NOMO-1 treated with dmso at 0.1 percent for 144 hours (cell line): ENCODE data around the gene NKAIN2.

Experiments
- DNase-seq: peaks from one replicate; lab custom pipeline; 2025; ENCODE audit not compliant: unreplicated experiment; lab: John Stamatoyannopoulos, UW

The NKAIN2 gene

DNA sequence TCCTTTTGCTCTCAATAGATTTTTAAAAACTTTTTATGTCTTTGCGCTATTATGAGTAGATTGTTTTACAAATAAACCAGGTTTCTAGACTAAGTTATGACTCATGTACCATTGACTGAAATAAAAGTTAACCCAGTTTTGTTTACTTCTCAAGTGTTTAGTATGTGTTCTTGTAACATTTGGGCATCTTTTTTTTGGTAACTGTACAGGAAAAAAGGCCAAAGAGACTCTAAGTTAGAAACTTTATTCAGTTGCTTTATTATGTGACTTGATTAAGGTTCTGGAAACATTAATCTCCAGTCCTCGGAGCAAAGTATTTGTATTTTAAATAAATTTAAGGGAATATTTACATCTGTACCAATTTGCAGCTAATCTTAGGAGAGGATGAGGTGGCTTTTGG lies 2.9 kb downstream of the NKAIN2 start:
- DNase-seq, result no peak

DNA sequence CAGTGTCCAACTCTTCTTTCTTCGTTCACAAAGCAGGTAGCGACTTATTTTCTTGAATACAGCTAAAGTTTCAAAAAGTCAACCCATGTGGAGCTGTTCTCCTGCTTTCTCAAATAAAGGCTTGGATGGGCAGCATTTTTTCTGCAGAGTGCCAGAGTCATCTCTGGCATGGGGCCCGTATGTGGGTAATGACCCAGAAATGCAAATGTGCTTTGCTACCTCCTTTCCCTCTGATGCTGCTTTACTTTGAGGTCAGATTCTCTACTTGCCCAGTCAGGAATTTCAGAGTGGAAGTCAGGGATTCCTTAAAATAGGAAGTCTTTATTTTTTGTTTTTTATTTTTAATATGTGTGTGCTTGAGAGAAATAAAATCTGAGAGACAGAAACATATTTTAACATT lies 4.9 kb downstream of the NKAIN2 start:
- no peak for DNase-seq

DNA sequence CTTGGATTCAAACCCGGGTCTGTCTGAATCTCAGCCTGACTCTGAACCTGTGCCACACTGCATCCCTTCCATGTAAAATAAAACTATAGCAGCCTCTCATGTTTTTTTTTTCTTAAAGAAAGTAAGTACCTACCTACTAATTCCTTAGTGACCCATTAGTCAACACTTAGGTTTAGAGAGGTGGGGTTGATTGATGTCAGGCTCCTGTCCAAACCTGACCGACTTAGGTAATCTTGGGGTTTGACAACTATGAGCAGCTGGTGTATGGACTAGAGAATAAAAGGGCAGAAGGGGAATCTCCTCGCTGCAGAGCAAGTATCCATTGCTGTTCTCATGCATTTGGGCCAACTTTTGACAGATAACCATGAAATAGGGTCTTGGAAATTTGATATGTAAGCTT lies 6.5 kb downstream of the NKAIN2 start:
- DNase-seq, result peak; percentile 39

DNA sequence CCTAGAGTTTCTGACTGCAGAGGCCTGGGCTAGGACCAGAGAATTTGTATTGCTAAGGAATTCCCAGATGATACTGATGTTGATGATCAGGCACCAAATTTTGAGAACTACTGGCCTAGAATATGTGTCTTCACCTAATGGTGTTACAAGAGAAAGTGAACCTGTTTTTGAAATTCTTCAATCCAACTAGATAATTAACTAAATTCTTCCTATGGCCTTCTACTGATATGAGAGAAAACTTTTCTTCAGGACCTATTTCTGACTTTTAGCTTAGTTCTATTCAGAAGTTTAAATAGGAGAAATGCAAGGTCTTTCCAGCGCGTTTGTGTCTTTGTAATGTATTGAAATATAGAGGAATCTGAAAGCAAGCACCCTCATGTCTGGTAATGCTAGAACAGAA lies 7.3 kb downstream of the NKAIN2 start:
- no peak for DNase-seq

DNA sequence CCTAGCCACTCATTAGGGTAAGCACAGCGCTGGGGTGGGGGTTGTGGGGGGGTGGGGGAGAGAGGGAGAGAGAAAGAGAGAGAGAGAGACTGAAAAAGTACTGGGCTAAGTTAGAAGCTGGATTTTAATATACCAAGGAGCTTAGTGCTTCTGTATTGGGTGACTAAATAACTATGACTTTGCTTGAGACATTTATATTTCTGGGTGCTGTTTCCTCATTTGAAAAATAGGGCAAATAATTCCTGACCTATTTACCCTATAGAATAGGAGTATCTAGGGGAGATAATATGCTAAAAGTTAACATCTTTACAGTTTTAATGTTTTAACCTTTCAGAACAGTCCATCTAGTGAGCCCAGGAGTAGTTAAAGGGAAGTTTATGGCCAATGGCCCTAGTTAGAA lies 7.7 kb downstream of the NKAIN2 start:
- no peak for DNase-seq

DNA sequence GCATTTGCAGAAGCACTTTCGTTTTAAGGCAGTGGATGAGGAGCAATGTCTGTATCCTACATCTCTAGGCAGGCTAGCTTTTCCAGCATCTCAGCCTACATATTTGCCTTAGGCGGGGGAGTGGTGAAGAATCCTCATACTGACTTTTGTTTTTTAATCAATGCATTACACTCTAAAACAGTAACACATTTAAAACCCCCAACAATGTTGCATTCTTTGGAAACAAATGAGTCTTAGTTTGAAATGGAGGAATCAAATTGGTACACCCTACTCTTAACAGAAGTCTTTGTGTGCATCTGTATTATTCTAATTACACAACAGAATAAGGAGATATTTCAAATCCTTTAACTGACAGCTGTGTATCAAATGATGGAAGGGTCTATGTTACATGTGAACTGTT lies 9.0 kb downstream of the NKAIN2 start:
- no peak for DNase-seq

DNA sequence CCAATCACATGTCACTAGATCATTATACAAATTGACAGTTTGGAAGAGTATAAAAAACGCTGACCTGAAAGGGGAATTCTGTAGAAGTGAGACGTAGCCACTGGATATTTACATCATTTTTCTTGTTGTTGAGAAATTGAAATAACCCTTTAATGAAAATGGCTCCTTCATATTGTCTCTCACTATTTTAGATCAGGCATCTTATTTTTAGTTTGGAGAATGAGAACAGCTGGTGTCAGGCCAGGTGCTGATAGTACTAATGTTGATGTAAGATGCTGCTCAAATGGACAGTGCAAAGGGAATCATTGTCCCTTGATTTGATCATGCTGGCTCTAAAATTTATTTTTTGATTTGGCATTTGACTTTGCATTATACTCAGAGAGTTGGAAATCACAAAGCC lies 17.4 kb downstream of the NKAIN2 start:
- no peak for DNase-seq

DNA sequence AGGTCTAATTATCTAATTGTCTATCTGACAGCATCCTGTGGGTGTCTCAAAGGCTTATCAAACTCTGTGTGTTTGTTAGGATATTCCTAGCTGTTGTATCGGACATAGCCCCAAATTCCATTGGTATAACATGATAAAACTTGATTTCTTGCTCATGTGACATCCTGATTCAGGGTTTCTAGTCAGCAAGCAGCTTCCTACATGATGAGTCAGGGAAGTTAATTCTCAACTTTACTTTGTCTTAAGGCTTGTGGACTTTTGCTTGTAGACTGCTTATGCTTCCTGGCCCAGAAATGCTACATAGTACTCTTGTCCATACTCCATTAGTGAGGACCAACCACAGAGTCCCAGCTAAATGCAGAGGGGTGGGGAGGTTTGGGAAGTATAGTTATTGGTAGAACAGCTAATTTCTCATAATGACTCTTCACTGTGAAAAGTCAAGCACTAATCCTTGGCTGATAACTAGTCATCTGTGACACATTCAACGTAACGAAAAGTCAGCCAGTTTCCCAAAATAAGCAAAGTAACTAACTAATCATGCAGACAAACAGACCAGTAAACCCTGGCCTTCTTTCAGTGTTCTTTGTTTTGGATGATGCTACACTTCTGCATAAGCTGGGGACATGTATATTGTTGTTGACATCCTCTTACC lies 25.8 kb downstream of the NKAIN2 start:
- no peak for DNase-seq

DNA sequence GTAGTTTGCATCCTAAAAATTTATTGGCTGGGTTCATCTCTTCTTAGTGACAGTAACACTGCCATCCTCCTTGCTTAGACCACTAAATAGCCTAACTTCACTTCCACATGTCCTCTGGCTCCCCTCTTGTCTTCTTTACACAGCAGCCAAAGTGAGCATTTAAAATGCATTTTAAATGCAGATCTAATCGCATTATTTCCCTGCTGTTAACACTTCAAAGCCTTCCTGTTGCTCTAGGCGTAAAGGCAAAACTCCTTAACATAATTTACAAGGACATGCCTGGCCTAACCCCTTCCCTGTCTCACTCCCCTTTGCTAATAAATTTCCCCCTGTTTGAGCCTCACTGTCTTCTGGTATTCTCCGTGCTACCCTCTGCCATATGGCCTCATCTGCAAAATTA lies 26.5 kb downstream of the NKAIN2 start:
- no peak for DNase-seq

DNA sequence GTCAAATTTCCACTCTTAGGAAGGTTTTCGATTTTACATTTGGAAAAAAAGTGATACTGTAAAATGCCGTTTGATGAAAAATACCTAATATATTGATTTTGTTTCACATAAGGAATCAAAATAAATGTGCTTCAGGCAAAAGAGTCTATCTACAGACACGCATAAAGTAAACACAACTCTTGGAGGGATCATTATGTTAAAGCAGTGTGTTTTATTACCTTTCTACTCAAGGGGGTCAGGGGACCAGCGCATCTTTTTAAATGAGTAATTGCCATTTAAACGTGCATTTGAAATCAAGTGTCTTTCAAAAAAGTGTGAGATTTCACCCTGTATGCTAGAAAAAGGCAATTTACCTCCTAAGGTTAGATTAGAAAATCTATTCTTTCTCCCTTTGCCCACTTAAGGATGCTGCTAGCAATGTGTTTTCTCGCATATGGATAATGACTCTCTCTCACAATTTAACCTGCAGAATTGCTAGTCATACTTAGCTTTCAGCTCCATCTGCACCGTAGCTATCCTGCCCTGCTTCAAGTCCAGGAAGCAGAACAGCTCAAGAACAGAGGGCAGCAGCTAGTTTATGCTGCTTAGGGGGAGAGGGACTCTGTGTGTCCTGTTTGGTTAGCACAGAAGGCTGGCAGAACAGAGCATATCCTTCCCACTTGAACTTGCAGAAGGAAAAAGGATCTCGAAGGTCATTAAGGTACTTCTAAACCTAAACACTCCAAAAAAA lies 35.0 kb downstream of the NKAIN2 start:
- peak; percentile 52 for DNase-seq

DNA sequence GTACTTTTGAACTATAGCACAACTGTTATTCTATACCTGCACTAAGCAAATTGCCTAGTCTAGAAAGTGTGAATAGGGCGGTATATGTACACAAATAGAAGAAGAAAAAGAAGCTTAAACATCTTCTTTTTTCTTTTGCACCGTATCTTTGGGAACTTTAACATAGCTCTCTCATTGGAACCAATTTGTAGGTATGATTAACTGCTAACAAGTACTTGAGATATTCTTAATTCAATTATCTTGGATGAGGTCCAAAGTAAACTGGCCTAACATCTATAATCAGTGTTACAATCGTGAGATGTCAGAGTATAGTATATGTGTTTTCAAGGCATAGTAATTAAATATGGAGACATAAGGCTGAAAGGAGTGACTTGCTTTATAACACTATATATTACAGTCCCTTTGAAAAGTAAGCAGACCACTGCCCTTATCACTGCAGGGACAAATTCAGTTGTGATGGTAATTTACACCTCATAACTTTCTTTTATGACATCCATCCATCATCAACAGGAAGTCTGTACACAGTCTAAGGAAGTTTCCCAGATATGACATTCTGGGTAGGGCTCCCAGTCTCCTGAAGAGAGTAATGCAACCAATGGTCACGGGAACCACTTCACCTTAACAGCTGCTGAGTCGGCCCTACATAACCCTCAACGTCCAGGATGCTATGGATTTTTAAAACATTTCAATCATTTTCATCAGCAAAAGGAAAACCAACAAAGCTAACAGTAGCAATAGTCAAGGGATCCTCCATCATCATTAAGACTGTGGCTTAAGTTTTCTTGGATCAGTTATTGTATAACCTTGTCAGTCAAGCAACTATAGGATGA lies 37.6 kb downstream of the NKAIN2 start:
- DNase-seq, result no peak

DNA sequence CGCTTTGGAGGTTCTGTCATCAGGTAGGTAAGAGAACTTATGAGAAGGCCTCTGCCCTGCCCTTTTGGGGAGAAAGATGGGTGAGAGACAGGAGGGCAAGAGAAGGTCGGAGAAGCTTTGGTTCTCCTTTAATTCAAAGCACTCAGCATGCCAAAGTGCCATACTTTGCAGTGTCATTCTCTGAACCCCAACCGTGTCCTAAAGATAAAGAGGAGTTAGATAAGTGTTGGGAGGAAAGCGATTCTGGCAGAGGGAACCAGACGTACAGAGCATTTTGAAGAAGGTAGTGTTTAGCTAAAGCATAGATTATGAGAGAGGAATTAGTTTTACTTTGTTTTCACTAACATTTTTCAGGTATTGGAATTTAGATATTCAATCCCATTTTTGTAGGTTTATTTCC lies 40.3 kb downstream of the NKAIN2 start:
- no peak for DNase-seq

DNA sequence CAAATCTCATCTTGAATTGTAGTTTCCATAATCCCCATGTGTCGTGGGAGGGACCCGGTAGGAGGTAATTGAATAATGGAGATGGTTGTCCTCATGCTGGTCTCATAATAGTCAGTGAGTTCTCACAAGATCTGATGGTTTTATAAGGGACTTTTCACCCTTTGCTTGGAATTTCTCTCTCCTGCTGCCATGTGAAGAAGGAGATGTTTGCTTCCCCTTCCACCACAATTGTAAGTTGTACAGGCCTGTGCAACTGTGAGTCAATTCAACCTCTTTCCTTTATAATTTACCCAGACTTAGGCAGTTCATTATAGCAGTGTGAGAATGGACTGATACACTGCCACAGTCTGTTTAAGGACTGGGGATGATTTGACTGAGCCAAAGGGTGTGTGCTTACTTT lies 44.7 kb downstream of the NKAIN2 start:
- DNase-seq, result no peak

DNA sequence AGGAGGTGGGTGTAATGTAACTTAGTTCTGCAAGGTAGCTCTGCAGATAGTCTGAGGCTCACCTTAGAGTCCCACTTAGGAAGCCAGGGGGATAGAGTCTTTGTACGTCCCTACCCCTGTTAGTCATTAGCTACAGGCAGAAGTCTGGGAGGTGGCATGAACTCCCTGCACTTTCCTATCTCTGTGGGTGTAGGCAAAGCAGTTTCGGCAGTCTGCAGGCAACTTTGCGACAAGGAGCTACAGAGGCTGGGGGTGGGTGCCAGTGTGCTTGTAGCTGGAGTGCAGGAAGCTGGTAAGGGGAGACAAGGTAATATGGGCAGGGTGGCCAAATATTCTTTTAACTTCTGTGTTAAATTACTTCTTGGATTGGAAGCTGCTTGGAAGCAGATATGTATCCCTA lies 45.7 kb downstream of the NKAIN2 start:
- DNase-seq, result no peak

DNA sequence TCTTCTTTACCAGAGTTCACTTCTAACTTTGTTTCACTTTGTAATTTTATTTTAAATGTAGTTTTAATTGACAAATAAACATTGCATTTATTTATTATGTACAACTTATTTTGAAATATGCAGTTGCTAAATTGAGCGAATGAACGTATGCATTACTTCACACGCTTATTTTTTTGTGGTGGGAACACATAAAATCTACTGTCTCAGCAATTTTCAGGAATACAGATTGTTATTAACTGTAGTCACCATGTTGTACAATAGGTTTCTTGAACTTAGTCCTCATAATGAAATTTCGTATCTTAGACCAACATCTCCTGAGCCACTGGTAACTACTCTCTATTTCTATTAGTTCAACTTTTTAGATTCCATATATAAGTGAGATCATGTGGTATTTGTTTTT lies 46.9 kb downstream of the NKAIN2 start:
- no peak for DNase-seq

DNA sequence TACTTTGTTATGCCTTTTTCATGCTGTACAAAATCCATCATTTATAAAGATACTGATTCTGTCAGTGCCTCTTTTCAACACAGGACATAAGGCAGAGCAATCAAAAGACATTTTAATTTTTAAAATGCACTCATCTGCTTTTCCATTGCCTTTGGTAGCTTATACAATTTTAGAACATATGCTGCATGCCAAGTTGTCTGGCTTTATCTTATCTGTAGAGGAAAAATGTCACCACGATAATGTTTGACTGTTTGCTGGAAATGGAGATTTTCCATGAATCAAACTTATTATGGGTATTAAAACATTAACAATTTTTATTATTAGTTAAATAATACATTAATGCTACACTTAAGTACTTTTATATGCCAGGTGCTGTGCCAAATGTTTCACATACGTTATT lies 50.5 kb downstream of the NKAIN2 start:
- no peak for DNase-seq

DNA sequence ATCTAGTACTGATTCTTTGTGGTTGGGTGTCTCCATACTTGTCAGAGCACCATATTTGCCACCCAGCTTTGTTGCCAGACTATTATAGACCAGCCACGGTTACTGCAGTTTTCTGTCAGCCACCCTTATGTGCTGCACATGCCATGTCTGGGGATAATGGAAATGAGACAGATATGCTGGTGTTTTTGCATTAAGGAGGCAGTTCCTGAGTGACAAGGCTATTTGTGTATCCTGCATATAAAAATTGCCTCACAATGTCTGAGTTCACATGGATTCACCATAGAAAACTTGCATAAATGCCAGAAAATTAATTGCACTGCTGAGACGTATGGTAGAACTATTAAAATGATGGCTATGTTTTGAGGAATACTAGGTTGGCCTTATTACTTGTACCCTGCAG lies 51.8 kb downstream of the NKAIN2 start:
- no peak for DNase-seq

DNA sequence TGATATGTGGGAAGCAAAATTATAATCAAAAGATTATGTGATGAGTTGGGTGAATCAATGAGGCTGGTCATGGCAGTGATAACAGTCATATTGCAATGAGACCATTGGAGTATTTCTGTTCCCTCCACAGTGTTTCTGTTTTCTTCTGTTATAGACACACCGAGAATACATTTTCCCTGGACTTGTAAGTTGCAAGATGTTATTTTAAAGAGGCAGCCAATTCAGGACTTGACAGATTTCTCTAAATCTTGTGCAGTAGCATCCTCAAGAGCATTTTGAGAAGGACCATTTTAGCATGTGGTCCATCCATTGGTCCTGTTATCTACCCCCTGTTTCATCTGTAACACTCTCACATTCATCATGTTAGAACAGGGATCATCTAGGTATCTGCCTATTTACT lies 55.6 kb downstream of the NKAIN2 start:
- DNase-seq, result no peak

DNA sequence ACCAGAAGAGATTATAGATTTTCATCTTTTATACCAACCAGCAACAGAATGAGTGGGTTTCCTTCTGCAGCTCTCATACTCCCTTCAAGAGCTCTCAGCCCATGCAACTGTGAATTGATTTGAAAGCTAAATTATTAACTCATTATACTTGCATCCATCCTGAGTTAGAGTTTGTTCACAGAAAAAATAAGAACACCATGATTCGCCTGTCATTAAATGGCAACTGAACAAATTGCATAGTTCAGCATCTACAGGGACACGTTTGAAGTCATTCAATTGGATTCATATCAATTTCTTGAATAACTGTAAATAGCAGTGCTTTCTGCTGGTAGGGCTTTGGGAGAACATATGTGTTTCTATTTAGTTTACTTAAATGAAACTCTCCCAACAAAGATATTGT lies 65.7 kb downstream of the NKAIN2 start:
- no peak for DNase-seq

DNA sequence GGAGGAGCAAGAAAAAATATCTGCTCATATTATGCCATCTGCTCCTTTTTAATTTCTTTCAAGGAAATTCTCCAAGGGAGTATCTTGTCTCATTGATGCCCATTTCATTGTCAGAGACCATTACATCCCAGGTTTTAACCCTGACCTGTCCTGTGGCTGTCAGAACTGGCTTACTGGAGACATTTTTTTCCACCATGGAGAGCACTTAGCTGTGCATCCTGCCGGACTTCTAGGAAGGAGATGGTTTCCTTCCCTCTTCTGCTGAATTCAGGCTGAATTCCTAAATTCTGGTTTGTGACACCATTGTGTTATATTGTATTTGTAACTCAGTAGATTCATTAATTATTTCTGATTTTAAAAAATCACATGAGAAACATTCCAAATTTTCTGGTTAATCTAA lies 70.3 kb downstream of the NKAIN2 start:
- DNase-seq, result no peak

DNA sequence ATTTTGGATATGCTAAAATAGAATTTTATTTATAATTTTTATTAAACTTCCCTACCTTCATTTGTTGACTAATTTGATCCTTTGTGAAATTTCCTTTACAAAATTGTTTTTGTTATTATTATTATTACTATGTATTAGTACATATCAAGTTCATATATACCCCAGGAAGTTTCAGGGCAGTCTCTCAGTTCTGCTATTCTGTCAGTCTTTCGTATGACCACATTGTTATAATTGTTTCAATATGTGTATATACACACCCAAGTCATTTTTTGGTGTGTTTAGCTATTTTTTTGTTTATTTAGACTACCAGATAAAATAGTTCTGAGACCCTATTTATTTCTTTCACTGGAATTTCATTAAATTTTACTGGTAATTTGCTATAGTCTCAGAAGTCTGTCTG lies 72.1 kb downstream of the NKAIN2 start:
- peak; percentile 29 for DNase-seq

DNA sequence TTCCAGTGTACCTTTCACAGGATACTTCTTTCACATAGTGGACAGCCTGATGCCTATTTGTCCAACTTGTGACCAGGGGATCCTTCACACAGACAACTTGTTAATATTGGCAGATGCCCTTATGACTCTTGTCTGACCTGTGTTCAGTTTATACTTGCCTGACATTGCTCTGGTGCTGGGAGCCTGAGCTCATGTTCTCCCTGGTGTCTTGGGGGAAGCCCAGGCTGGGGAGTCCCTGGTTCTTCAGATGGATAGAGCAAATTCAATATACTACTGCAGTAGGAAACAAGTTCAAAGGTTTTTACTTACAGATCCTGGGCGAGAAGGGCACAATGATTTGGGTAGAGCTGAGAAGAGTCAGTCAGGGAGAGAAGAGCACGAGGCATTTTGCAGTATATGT lies 76.1 kb downstream of the NKAIN2 start:
- DNase-seq, result no peak
